ENCODE results near the gene DNAJC15. TPM values are rescaled to one million over a fixed set of nuclear protein-coding genes. Genes with fewer than 3 reads are reported as not detected.

DNAJC15 gene
- total and polyA plus RNA-seq, 2 of the 8 experiments (the other 6 are each of a cell fraction or from before 2014, with no cell fraction given): 5.8 to 20.8 TPM

DNA sequence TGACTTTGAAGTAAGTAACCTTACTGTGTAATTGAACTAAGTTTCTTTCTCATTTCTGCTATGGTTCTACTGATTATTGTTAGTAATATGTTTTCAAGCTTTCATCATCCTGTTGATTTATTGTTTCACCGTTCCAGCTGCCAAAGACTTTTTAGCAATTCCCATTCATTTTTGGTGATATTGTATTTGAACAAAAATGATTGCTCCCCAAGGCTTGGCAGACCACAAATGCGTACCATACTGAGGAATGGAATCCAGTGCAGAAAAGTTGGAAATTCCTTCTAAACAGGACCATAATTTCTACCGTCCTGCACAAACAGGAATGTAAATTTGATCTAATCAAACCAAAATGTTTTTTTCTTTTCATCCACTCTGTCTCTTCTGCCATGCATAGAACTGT lies 42.1 kb upstream of the DNAJC15 start (continued):
- TF ChIP-seq, protein P1, sequence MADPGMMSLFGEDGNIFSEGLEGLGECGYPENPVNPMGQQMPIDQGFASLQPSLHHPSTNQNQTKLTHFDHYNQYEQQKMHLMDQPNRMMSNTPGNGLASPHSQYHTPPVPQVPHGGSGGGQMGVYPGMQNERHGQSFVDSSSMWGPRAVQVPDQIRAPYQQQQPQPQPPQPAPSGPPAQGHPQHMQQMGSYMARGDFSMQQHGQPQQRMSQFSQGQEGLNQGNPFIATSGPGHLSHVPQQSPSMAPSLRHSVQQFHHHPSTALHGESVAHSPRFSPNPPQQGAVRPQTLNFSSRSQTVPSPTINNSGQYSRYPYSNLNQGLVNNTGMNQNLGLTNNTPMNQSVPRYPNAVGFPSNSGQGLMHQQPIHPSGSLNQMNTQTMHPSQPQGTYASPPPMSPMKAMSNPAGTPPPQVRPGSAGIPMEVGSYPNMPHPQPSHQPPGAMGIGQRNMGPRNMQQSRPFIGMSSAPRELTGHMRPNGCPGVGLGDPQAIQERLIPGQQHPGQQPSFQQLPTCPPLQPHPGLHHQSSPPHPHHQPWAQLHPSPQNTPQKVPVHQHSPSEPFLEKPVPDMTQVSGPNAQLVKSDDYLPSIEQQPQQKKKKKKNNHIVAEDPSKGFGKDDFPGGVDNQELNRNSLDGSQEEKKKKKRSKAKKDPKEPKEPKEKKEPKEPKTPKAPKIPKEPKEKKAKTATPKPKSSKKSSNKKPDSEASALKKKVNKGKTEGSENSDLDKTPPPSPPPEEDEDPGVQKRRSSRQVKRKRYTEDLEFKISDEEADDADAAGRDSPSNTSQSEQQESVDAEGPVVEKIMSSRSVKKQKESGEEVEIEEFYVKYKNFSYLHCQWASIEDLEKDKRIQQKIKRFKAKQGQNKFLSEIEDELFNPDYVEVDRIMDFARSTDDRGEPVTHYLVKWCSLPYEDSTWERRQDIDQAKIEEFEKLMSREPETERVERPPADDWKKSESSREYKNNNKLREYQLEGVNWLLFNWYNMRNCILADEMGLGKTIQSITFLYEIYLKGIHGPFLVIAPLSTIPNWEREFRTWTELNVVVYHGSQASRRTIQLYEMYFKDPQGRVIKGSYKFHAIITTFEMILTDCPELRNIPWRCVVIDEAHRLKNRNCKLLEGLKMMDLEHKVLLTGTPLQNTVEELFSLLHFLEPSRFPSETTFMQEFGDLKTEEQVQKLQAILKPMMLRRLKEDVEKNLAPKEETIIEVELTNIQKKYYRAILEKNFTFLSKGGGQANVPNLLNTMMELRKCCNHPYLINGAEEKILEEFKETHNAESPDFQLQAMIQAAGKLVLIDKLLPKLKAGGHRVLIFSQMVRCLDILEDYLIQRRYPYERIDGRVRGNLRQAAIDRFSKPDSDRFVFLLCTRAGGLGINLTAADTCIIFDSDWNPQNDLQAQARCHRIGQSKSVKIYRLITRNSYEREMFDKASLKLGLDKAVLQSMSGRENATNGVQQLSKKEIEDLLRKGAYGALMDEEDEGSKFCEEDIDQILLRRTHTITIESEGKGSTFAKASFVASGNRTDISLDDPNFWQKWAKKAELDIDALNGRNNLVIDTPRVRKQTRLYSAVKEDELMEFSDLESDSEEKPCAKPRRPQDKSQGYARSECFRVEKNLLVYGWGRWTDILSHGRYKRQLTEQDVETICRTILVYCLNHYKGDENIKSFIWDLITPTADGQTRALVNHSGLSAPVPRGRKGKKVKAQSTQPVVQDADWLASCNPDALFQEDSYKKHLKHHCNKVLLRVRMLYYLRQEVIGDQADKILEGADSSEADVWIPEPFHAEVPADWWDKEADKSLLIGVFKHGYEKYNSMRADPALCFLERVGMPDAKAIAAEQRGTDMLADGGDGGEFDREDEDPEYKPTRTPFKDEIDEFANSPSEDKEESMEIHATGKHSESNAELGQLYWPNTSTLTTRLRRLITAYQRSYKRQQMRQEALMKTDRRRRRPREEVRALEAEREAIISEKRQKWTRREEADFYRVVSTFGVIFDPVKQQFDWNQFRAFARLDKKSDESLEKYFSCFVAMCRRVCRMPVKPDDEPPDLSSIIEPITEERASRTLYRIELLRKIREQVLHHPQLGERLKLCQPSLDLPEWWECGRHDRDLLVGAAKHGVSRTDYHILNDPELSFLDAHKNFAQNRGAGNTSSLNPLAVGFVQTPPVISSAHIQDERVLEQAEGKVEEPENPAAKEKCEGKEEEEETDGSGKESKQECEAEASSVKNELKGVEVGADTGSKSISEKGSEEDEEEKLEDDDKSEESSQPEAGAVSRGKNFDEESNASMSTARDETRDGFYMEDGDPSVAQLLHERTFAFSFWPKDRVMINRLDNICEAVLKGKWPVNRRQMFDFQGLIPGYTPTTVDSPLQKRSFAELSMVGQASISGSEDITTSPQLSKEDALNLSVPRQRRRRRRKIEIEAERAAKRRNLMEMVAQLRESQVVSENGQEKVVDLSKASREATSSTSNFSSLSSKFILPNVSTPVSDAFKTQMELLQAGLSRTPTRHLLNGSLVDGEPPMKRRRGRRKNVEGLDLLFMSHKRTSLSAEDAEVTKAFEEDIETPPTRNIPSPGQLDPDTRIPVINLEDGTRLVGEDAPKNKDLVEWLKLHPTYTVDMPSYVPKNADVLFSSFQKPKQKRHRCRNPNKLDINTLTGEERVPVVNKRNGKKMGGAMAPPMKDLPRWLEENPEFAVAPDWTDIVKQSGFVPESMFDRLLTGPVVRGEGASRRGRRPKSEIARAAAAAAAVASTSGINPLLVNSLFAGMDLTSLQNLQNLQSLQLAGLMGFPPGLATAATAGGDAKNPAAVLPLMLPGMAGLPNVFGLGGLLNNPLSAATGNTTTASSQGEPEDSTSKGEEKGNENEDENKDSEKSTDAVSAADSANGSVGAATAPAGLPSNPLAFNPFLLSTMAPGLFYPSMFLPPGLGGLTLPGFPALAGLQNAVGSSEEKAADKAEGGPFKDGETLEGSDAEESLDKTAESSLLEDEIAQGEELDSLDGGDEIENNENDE (IDR thresholded peaks at IDR 0.05; ENCODE audit: insufficient replicate concordance, low read length): no peak
- no peak for TF ChIP-seq TCF12 (IDR thresholded peaks at IDR 0.05; ENCODE audit: low read depth, low read length)
- no peak for TF ChIP-seq JUN (IDR thresholded peaks at IDR 0.05; ENCODE audit: low read depth, low read length)
- TF ChIP-seq SUZ12 (IDR thresholded peaks at IDR 0.05; ENCODE audit: low read length): no peak
- TF ChIP-seq, protein P2, sequence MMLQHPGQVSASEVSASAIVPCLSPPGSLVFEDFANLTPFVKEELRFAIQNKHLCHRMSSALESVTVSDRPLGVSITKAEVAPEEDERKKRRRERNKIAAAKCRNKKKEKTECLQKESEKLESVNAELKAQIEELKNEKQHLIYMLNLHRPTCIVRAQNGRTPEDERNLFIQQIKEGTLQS (IDR thresholded peaks at IDR 0.05; ENCODE audit: insufficient read depth, low read depth, low read length): no peak
- no peak for TF ChIP-seq CTCF (IDR thresholded peaks at IDR 0.05; ENCODE audit: control extremely low read depth in 1 of 3, insufficient read depth in 1 of 3, low read depth in 1 of 3, low read length in 3 of 3)
- no peak for TF ChIP-seq CREB1 (IDR thresholded peaks at IDR 0.05)
- no peak for TF ChIP-seq SP2 (IDR thresholded peaks at IDR 0.05; ENCODE audit: low read length)
- TF ChIP-seq MAX (IDR thresholded peaks at IDR 0.05): no peak
